HG02571 (cell line): ENCODE data around the gene LCE3A.
"Not testable (repeated sequence)": the region's sequence is repeated elsewhere in the genome, so short reads cannot be mapped to it uniquely, and the experiment has no call there.

ENCODE experiments used
- ATAC-seq: cut with Tn5 transposase; IDR thresholded peaks from one replicate; pipeline ENCODE4 v1.9.1; 2021; ENCODE audit warnings: mild to moderate bottlenecking, moderate library complexity; ENCODE audit not compliant: unreplicated experiment

LCE3A gene

GRCh38 chr1:152622803-152623202, at the start of gene LCE3A:
LCE3A (minus strand) TSS chr1:152623103; CDS start chr1:152623103, 0 bp downstream.
- no peak for ATAC-seq

GRCh38 chr1:152667648-152668047, 44.7 kb upstream of the LCE3A start:
- no peak for ATAC-seq

GRCh38 chr1:152666171-152666570, 43.3 kb upstream of the LCE3A start:
- ATAC-seq, result not testable (repeated sequence)

- ATAC-seq, result no peak
Observed at GRCh38 chr1:152663098-152663497, 40.2 kb upstream of the LCE3A start, which contains the start of gene LCE2D. LCE2D (plus strand) TSS chr1:152663380; CDS start chr1:152664106, 726 bp downstream.

GRCh38 chr1:152658649-152659048, 35.7 kb upstream of the LCE3A start:
- no peak for ATAC-seq

GRCh38 chr1:152657677-152658076, 34.8 kb upstream of the LCE3A start:
- ATAC-seq, result no peak

- ATAC-seq, result no peak
Observed at GRCh38 chr1:152656459-152656858, 33.6 kb upstream of the LCE3A start.

GRCh38 chr1:152654110-152654509, 31.2 kb upstream of the LCE3A start:
- ATAC-seq, result no peak

GRCh38 chr1:152646656-152647055, 23.8 kb upstream of the LCE3A start:
- ATAC-seq, result no peak

- ATAC-seq, result no peak
Observed at GRCh38 chr1:152645146-152645545, 22.2 kb upstream of the LCE3A start.

GRCh38 chr1:152643945-152644344, 21.0 kb upstream of the LCE3A start:
- ATAC-seq, result no peak

- ATAC-seq, result no peak
Observed at GRCh38 chr1:152640351-152640750, 17.4 kb upstream of the LCE3A start.

- no peak for ATAC-seq
Observed at GRCh38 chr1:152630596-152630995, 7.7 kb upstream of the LCE3A start.

GRCh38 chr1:152626744-152627143, 3.8 kb upstream of the LCE3A start:
- no peak for ATAC-seq

GRCh38 chr1:152623203-152623844, 421 bp upstream of the LCE3A start:
- ATAC-seq, result no peak

GRCh38 chr1:152621993-152622392, 910 bp downstream of the LCE3A start:
- ATAC-seq, result no peak

- ATAC-seq, result no peak
Observed at GRCh38 chr1:152613511-152613910, 9.4 kb downstream of the LCE3A start, which contains the start of gene LCE3B. LCE3B (plus strand) TSS chr1:152613811; CDS start chr1:152613811, 0 bp downstream.

GRCh38 chr1:152599934-152600333, 23.0 kb downstream of the LCE3A start, which contains the start of gene LCE3C:
LCE3C (plus strand) TSS chr1:152600234; CDS start chr1:152600732, 498 bp downstream.
- no peak for ATAC-seq

GRCh38 chr1:152596986-152597385, 25.9 kb downstream of the LCE3A start:
- ATAC-seq, result no peak

- ATAC-seq, result no peak
Observed at GRCh38 chr1:152585586-152585985, 37.3 kb downstream of the LCE3A start.

- ATAC-seq, result no peak
Observed at GRCh38 chr1:152582647-152583046, 40.3 kb downstream of the LCE3A start.

GRCh38 chr1:152580433-152580832, 42.5 kb downstream of the LCE3A start, which contains the start of gene LCE3D:
LCE3D (minus strand) TSS chr1:152580516; CDS start chr1:152579936, 580 bp downstream.
- no peak for ATAC-seq

- ATAC-seq, result not testable (repeated sequence)
Observed at GRCh38 chr1:152579526-152579925, 43.4 kb downstream of the LCE3A start.
